Body of pancreas (tissue), 4 donors: ENCODE data around the gene KPNA6.

ENCODE experiments used
- POLR2A ChIP-seq, 3 donors: fragments of 450-650 bp; IDR thresholded peaks; one replicate each; pipeline ENCODE4 v1.6.1; 2016; ENCODE audit warnings: antibody characterized with exemption in 3 of 3, mild to moderate bottlenecking in 2 of 3
- TF ChIP-seq, protein P1 (sequence below), 7 experiments: fragments of 450-650 bp in 4 of 7; fragments of 200-600 bp in 3 of 7; sonication (generic) in 3 of 7; IDR thresholded peaks; one replicate each; pipeline ENCODE4 v1.5.1; 2016 to 2019; ENCODE audit warnings: antibody characterized with exemption in 7 of 7

- TF ChIP-seq POLR2A (IDR thresholded peaks at IDR 0.05), result no peak
- TF ChIP-seq, protein P1, sequence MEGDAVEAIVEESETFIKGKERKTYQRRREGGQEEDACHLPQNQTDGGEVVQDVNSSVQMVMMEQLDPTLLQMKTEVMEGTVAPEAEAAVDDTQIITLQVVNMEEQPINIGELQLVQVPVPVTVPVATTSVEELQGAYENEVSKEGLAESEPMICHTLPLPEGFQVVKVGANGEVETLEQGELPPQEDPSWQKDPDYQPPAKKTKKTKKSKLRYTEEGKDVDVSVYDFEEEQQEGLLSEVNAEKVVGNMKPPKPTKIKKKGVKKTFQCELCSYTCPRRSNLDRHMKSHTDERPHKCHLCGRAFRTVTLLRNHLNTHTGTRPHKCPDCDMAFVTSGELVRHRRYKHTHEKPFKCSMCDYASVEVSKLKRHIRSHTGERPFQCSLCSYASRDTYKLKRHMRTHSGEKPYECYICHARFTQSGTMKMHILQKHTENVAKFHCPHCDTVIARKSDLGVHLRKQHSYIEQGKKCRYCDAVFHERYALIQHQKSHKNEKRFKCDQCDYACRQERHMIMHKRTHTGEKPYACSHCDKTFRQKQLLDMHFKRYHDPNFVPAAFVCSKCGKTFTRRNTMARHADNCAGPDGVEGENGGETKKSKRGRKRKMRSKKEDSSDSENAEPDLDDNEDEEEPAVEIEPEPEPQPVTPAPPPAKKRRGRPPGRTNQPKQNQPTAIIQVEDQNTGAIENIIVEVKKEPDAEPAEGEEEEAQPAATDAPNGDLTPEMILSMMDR (IDR thresholded peaks at IDR 0.05), result no peak
These were observed 64.9 kb downstream of the KPNA6 start for GRCh38 chr1:32172621-32173245.
